GM10847 (cell line): ENCODE data around the gene PLXNA1.

ENCODE experiments used
- POLR2A ChIP-seq: IDR thresholded peaks from 2 replicates; pipeline ENCODE4 v1.6.1; 2011; ENCODE audit not compliant: insufficient read length; ENCODE audit errors: extremely low read depth

PLXNA1 gene

GRCh38 chr3:126998728-126999127, 15.8 kb downstream of the PLXNA1 start:
- no peak for TF ChIP-seq POLR2A

- no peak for TF ChIP-seq POLR2A
Measured at GRCh38 chr3:126999383-126999782, 16.5 kb downstream of the PLXNA1 start.

- no peak for TF ChIP-seq POLR2A
Measured at GRCh38 chr3:127000119-127000518, 17.2 kb downstream of the PLXNA1 start.

- no peak for TF ChIP-seq POLR2A
Measured at GRCh38 chr3:127000761-127001160, 17.8 kb downstream of the PLXNA1 start.

- no peak for TF ChIP-seq POLR2A
Measured at GRCh38 chr3:127001486-127002194, 18.7 kb downstream of the PLXNA1 start.

GRCh38 chr3:127002195-127003174, 19.6 kb downstream of the PLXNA1 start:
- TF ChIP-seq POLR2A = no peak

GRCh38 chr3:127003175-127003555, 20.2 kb downstream of the PLXNA1 start:
- TF ChIP-seq POLR2A = no peak

GRCh38 chr3:127003601-127004280, 20.8 kb downstream of the PLXNA1 start:
- TF ChIP-seq POLR2A = no peak

- TF ChIP-seq POLR2A = no peak
Measured at GRCh38 chr3:127004641-127005397, 21.9 kb downstream of the PLXNA1 start.

- TF ChIP-seq POLR2A = no peak
Measured at GRCh38 chr3:127005864-127006500, 23.1 kb downstream of the PLXNA1 start.

GRCh38 chr3:127006781-127007436, 24.0 kb downstream of the PLXNA1 start:
- TF ChIP-seq POLR2A = no peak

- TF ChIP-seq POLR2A = no peak
Measured at GRCh38 chr3:127008236-127008635, 25.3 kb downstream of the PLXNA1 start.

- TF ChIP-seq POLR2A = no peak
Measured at GRCh38 chr3:127009531-127009930, 26.6 kb downstream of the PLXNA1 start.
